GM12878 (cell line): ENCODE measurements around the gene POLR1G. TPM values are rescaled to one million over a fixed set of nuclear protein-coding genes. Genes with fewer than 3 reads are reported as not detected.

ENCODE experiments used
- BACH1 ChIP-seq: fragments of 450-650 bp; IDR thresholded peaks from 2 replicates; pipeline ENCODE4 v1.6.1; 2017; ENCODE audit warnings: mild to moderate bottlenecking, borderline replicate concordance
- BHLHE40 ChIP-seq, 2 experiments: fragments of 450-650 bp in 1 of 2; IDR thresholded peaks; 2 replicates each; pipeline ENCODE4 v1.6.1; 2011 to 2017; ENCODE audit warnings: low read depth in 2 of 2, borderline replicate concordance in 1 of 2, improper control_type of control experiment in 1 of 2, low read length in 1 of 2, mild to moderate bottlenecking in 1 of 2
- CEBPB ChIP-seq, 2 experiments: fragments of 150-350 bp in 1 of 2; IDR thresholded peaks; 2 replicates each; pipeline ENCODE4 v1.6.1; 2012 to 2014; ENCODE audit warnings: low read depth in 2 of 2, low read length in 2 of 2, borderline replicate concordance in 1 of 2, inconsistent platforms in 1 of 2
- CREM ChIP-seq: IDR thresholded peaks from 2 replicates; pipeline ENCODE4 v1.6.1; 2014; ENCODE audit warnings: antibody characterized with exemption, low read depth
- EGR1 ChIP-seq, 2 experiments: IDR thresholded peaks; 1 replicate in 1 of 2; 2 replicates in 1 of 2; pipeline ENCODE4 v1.6.1; 2011 to 2012; ENCODE audit warnings: low read depth in 2 of 2, low read length in 2 of 2, borderline replicate concordance in 1 of 2, mild to moderate bottlenecking in 1 of 2, moderate library complexity in 1 of 2
- IKZF1 ChIP-seq: fragments of 450-650 bp; conservative IDR thresholded peaks from 2 replicates; pipeline ENCODE4 v1.6.1; 2017; ENCODE audit warnings: antibody characterized with exemption, mild to moderate bottlenecking
- MEF2B ChIP-seq: fragments of 450-650 bp; IDR thresholded peaks from 2 replicates; pipeline ENCODE4 v1.6.1; 2018; ENCODE audit warnings: mild to moderate bottlenecking, moderate library complexity; ENCODE audit not compliant: partially characterized antibody, poor library complexity, severe bottlenecking
- MYC ChIP-seq: IDR thresholded peaks from 2 replicates; pipeline ENCODE4 v1.6.1; 2011; ENCODE audit warnings: mild to moderate bottlenecking, low read length, moderate library complexity, inconsistent platforms; ENCODE audit not compliant: insufficient read depth, insufficient replicate concordance, insufficient read length, severe bottlenecking
- POLR2AphosphoS5 ChIP-seq: IDR thresholded peaks from 2 replicates; pipeline ENCODE4 v1.6.1; 2011; ENCODE audit warnings: mild to moderate bottlenecking, low read length, inconsistent platforms
- SIX5 ChIP-seq: IDR thresholded peaks from 2 replicates; pipeline ENCODE4 v1.6.1; 2011; ENCODE audit warnings: mild to moderate bottlenecking, low read depth, low read length, moderate library complexity; ENCODE audit not compliant: severe bottlenecking
- SMARCA5 ChIP-seq: fragments of 450-650 bp; IDR thresholded peaks from 2 replicates; pipeline ENCODE4 v1.6.1; 2017; ENCODE audit warnings: mild to moderate bottlenecking
- TAF1 ChIP-seq: IDR thresholded peaks from 2 replicates; pipeline ENCODE4 v1.6.1; 2011; ENCODE audit warnings: mild to moderate bottlenecking, low read depth, low read length, borderline replicate concordance
- TBL1XR1 ChIP-seq: IDR thresholded peaks from 2 replicates; pipeline ENCODE4 v1.6.1; 2012; ENCODE audit warnings: low read depth, low read length, improper control_type of control experiment
- TCF3 ChIP-seq: IDR thresholded peaks from 2 replicates; pipeline ENCODE4 v1.6.1; 2012; ENCODE audit warnings: low read depth, mild to moderate bottlenecking, low read length, borderline replicate concordance; ENCODE audit not compliant: insufficient read depth
- polyA plus RNA-seq, 11 experiments: library from polyadenylated mRNA; depleted of rRNA in 4 of 11; unstranded in 6 of 11; stranded (reverse) in 5 of 11; fragments of >200 nt; fragmentation: Nextera tagmentation in 4 of 11; fragmentation: Illumina TruSeq in 1 of 11; extraction: Ambion mirVana in 4 of 11; extraction: Trizol in 1 of 11; gene quantifications; 1 replicate in 1 of 11; 2 replicates in 10 of 11; pipeline versions ENCODE4 v1.2.1 to v1.2.3, GENCODE V29; 2011 to 2016; ENCODE audit warnings: inconsistent platforms in 2 of 11, missing spikeins in 2 of 11, low read depth in 1 of 11
- total RNA-seq, 4 experiments: library from RNA; depleted of rRNA in 3 of 4; stranded (reverse); fragments of >200 nt in 3 of 4; fragmentation: Illumina TruSeq in 1 of 4; extraction: Trizol in 1 of 4; gene quantifications; 2 replicates each; pipeline versions ENCODE4 v1.2.1 to v1.2.3, GENCODE V29; 2013 to 2021
- TF ChIP-seq, protein P1 (sequence below): fragments of 450-650 bp; IDR thresholded peaks from 2 replicates; pipeline ENCODE4 v1.6.1; 2016; ENCODE audit warnings: mild to moderate bottlenecking, moderate library complexity, borderline replicate concordance
- TF ChIP-seq, protein P2 (sequence below): fragments of 450-650 bp; IDR thresholded peaks from 2 replicates; pipeline ENCODE4 v1.6.1; 2017; ENCODE audit warnings: low read depth, mild to moderate bottlenecking, moderate library complexity
- TF ChIP-seq, protein P3 (sequence below): IDR thresholded peaks from 2 replicates; pipeline ENCODE4 v1.6.1; 2012; ENCODE audit warnings: low read depth, low read length, improper control_type of control experiment
- TF ChIP-seq, protein P4 (sequence below): fragments of 450-650 bp; IDR thresholded peaks from 2 replicates; pipeline ENCODE4 v1.6.1; 2016; ENCODE audit warnings: mild to moderate bottlenecking

POLR1G gene
- total and polyA plus RNA-seq, 10 of the 15 experiments (the other 5 are each of a cell fraction or from before 2014, with no cell fraction given) = 2.0 to 30.9 (median 20.5) TPM

DNA sequence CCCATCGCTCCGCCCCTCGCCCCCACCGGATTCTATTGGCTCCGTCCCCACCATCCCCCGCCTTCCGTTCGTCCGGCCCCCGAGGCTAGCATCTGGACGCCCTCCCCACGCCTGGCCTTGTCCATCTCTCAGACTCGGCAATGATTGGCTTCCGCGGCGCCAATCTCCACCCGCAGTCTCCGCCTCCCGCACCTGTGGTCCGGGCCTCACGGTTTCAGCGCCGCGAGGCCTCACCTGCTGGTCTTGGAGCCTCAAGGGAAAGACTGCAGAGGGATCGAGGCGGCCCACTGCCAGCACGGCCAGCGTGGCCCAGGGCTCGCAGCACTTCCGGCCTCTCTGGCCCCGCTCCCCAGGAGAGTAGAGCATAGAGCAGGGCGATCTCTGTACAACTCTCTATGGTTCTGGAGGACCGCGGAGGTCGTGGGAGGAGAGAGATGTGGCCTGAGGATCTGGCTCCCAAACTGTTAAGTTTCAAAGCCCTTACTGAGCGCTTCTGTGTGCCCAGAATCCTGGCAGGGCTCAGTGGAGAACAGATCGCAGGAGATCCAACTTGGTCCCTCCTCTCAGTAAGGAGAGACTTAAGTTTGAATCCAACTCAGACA lies 17.2 kb downstream of the POLR1G start, which contains the start of gene ERCC1 (continued):
- TF ChIP-seq MEF2B = peak; percentile 37
- TF ChIP-seq SMARCA5 = 0 out of 2 replicates have a peak, but pooled peaks have one; percentile 33
- TF ChIP-seq MYC = peak; percentile 76
- TF ChIP-seq EGR1 (IDR thresholded peaks at IDR 0.05; ENCODE audit: borderline replicate concordance in 1 of 2, low read depth in 2 of 2, low read length in 2 of 2) = peak in 1 of 2 experiments; percentile 78; a peak in 2 of 3 replicates
- TF ChIP-seq, protein P1, sequence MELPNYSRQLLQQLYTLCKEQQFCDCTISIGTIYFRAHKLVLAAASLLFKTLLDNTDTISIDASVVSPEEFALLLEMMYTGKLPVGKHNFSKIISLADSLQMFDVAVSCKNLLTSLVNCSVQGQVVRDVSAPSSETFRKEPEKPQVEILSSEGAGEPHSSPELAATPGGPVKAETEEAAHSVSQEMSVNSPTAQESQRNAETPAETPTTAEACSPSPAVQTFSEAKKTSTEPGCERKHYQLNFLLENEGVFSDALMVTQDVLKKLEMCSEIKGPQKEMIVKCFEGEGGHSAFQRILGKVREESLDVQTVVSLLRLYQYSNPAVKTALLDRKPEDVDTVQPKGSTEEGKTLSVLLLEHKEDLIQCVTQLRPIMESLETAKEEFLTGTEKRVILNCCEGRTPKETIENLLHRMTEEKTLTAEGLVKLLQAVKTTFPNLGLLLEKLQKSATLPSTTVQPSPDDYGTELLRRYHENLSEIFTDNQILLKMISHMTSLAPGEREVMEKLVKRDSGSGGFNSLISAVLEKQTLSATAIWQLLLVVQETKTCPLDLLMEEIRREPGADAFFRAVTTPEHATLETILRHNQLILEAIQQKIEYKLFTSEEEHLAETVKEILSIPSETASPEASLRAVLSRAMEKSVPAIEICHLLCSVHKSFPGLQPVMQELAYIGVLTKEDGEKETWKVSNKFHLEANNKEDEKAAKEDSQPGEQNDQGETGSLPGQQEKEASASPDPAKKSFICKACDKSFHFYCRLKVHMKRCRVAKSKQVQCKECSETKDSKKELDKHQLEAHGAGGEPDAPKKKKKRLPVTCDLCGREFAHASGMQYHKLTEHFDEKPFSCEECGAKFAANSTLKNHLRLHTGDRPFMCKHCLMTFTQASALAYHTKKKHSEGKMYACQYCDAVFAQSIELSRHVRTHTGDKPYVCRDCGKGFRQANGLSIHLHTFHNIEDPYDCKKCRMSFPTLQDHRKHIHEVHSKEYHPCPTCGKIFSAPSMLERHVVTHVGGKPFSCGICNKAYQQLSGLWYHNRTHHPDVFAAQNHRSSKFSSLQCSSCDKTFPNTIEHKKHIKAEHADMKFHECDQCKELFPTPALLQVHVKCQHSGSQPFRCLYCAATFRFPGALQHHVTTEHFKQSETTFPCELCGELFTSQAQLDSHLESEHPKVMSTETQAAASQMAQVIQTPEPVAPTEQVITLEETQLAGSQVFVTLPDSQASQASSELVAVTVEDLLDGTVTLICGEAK = peak; percentile 87
- TF ChIP-seq TBL1XR1 = peak; percentile 42; the same call in 1 of the 2 replicates
- peak; percentile 27; the same call in 1 of the 2 replicates for TF ChIP-seq BACH1
- TF ChIP-seq BHLHE40 (IDR thresholded peaks at IDR 0.05; ENCODE audit: borderline replicate concordance in 1 of 2, low read depth in 2 of 2, low read length in 1 of 2) = peak; percentile 36 to 80; a peak in 3 of 4 replicates
- TF ChIP-seq, protein P2, sequence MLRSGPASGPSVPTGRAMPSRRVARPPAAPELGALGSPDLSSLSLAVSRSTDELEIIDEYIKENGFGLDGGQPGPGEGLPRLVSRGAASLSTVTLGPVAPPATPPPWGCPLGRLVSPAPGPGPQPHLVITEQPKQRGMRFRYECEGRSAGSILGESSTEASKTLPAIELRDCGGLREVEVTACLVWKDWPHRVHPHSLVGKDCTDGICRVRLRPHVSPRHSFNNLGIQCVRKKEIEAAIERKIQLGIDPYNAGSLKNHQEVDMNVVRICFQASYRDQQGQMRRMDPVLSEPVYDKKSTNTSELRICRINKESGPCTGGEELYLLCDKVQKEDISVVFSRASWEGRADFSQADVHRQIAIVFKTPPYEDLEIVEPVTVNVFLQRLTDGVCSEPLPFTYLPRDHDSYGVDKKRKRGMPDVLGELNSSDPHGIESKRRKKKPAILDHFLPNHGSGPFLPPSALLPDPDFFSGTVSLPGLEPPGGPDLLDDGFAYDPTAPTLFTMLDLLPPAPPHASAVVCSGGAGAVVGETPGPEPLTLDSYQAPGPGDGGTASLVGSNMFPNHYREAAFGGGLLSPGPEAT = peak; percentile 53; the same call in 1 of the 2 replicates
- TF ChIP-seq, protein P3, sequence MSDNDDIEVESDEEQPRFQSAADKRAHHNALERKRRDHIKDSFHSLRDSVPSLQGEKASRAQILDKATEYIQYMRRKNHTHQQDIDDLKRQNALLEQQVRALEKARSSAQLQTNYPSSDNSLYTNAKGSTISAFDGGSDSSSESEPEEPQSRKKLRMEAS = peak; percentile 75; the same call in 1 of the 2 replicates
- TF ChIP-seq TCF3 = peak; percentile 84
- TF ChIP-seq IKZF1 = peak; percentile 83; the same call in 1 of the 2 replicates
- 0 out of 2 replicates have a peak, but pooled peaks have one; percentile 66 for TF ChIP-seq CREM
- no peak for TF ChIP-seq CEBPB (IDR thresholded peaks at IDR 0.05; ENCODE audit: borderline replicate concordance in 1 of 2, low read depth in 2 of 2, low read length in 2 of 2)
- peak; percentile 55; the same call in 1 of the 2 replicates for TF ChIP-seq TAF1
- peak; percentile 77 for TF ChIP-seq POLR2AphosphoS5
- peak; percentile 34 for TF ChIP-seq SIX5
- TF ChIP-seq, protein P4, sequence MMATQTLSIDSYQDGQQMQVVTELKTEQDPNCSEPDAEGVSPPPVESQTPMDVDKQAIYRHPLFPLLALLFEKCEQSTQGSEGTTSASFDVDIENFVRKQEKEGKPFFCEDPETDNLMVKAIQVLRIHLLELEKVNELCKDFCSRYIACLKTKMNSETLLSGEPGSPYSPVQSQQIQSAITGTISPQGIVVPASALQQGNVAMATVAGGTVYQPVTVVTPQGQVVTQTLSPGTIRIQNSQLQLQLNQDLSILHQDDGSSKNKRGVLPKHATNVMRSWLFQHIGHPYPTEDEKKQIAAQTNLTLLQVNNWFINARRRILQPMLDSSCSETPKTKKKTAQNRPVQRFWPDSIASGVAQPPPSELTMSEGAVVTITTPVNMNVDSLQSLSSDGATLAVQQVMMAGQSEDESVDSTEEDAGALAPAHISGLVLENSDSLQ = peak; percentile 97
